ENCODE results near the gene CARD19. TPM values are rescaled to one million over a fixed set of nuclear protein-coding genes. Genes with fewer than 3 reads are reported as not detected.
A peak's percentile ranks its signal among the peaks of the same experiment; 100 is the strongest.

CARD19 gene
- total and polyA plus RNA-seq, 2 donors (not counting 1 experiment from before 2014, with no cell fraction given) = 31.9 to 63.4 TPM

DNA sequence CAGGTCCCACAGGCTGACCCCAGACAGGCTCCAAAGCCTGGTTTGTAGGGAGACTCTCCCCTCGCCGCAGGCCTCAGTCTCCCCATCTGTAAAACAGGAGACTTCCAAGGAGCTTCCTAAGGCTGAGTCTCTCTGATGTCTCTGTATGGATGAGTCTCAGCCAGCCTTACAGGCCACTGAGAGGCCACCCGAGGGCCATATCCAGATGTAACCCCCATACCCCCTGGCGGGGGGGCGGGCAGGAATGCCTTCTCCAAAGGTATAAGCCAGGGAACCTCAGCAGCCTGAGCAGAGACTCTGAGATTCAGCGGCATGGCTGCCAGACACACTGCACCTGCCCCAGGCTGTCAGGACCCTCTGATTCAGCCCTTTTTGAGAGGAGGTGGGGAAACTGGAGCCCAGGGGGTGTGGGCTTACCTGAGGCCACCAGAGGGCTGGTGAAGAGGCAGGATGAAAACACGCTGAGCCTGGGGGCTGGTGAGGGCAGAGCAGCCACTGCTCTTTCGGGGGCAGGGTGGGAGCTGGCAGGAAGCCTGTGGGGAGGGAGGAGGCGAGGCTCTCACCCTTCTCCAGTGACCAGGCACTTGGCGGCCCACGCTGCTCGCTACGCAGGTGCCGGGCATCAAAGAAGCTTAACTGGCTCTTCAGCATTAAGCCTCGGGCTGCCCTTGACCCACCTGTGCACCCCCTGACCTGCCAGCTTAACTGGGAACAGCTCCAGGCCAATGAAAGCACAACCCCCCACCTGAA, 43.1 kb upstream of the CARD19 start:
- DNase-seq (peak; percentile 12), ATAC-seq (ENCODE audit: low read depth) (no peak)
- CTCF ChIA-PET = interaction anchor here (1.2 to 2.3 kb wide), 3 partner anchors 23 to 56 kb away, joined by 6 to 11 read pairs (median 8); no protein-coding TSS in a partner anchor
- H3K4me3 Mint-ChIP-seq = no peak overlapping the region
- H3K27ac Mint-ChIP-seq = peak overlapping the region; percentile 38
- Histone ChIP-seq H4K20me1 (ENCODE audit: control insufficient read depth, insufficient read depth, low read length, poor library complexity, severe bottlenecking) (no peaks in the 10 kb centered on the region), H3K79me2 (ENCODE audit: control insufficient read depth, insufficient read depth, low read length) (no peaks in the 10 kb centered on the region), H3K27me3 (replicated peaks in 1 of 4; ENCODE audit: control extremely low read depth in 1 of 4, control insufficient read depth in 3 of 4, insufficient read depth in 4 of 4, low read length in 3 of 4) (no peaks in the 10 kb centered on the region), H3K36me3 (replicated peaks in 1 of 2; ENCODE audit: control extremely low read depth in 1 of 2, control insufficient read depth in 1 of 2, extremely low read depth in 1 of 2, insufficient read depth in 2 of 2, low read length in 1 of 2) (no peaks in the 10 kb centered on the region), H3K9ac (ENCODE audit: low read length) (no peak overlapping the region), H3K4me1 (ENCODE audit: control insufficient read depth in 2 of 2, insufficient read depth in 2 of 2, low read length in 2 of 2) (peaks cover 3 to 12% of the 10 kb centered on the region in 2 donors), H3K27ac (ENCODE audit: low read length in 2 of 2) (no peak overlapping the region), H3K4me3 (ENCODE audit: control extremely low read depth in 1 of 5, extremely low read depth in 1 of 5, insufficient read depth in 1 of 5, low read depth in 2 of 5, low read length in 4 of 5) (no peak overlapping the region), H3K9me3 (ENCODE audit: control extremely low read depth in 1 of 3, control insufficient read depth in 2 of 3, insufficient read depth in 1 of 3, low read length in 2 of 3) (no peaks in the 10 kb centered on the region), H2AFZ (ENCODE audit: insufficient read depth, low read depth, low read length, poor library complexity, severe bottlenecking) (no peak overlapping the region), H3K4me2 (replicated peaks; ENCODE audit: low read depth, low read length, poor library complexity, severe bottlenecking) (no peak overlapping the region)
- intact Hi-C loops (cut with micrococcal nuclease) = no loop called here
- no peaks in the 10 kb centered on the region for H3K9me3 Mint-ChIP-seq (ENCODE audit: insufficient read depth)
- WGBS (ENCODE audit: insufficient coverage) = 59% methylated on average over 14 of the region's 15 CpGs
- H3K27me3 Mint-ChIP-seq = no peaks in the 10 kb centered on the region
- TF ChIP-seq CTCF (IDR thresholded peaks at IDR 0.05) = no peak
- no peak for TF ChIP-seq EZH2 (IDR thresholded peaks at IDR 0.05; ENCODE audit: borderline replicate concordance, insufficient read depth, low read depth, low read length, poor library complexity, severe bottlenecking)
- POLR2A ChIA-PET = interaction anchor here (0.5 to 1.3 kb wide), 4 partner anchors 11 to 295 kb away, joined by 3 to 6 read pairs (median 4); no protein-coding TSS in a partner anchor
- H3K4me1 Mint-ChIP-seq = peaks cover 22% of the 10 kb centered on the region

DNA sequence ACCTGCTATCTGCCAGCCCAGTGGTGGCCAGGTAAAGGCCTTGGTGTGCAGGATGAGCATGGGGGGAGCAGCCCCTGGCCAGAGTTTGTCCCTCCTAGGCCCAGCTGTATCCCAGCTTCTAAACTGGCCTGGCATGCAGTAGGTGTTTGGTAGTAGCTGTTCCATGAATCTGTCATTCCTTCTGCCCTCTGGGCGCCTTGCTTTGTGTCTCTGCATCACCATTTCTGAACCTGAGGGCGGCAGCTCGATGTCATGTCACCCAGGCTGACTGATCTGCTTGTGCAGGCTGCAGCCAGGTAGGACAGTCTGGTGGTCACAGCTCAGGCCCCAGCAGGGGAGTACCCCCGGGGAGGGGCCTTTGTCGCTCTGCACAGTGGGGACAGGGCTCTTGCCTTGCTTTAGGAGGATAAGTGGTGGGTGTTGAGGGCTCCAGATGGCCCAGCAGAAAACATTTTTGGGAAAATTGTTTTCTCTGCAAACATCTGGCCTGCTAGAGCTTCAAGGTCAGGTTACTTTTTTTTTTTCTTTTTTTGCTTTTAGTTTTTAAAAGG, 42.2 kb upstream of the CARD19 start:
- ChIA-PET POLR2A (no interaction called here), CTCF (interaction anchor here (0.9 to 2.3 kb wide), 5 partner anchors 13 to 55 kb away, joined by 3 to 8 read pairs (median 4); no protein-coding TSS in a partner anchor)
- no peaks in the 10 kb centered on the region for H3K9me3 ChIP-seq (ENCODE audit: control extremely low read depth in 1 of 3, control insufficient read depth in 2 of 3, insufficient read depth in 1 of 3, low read length in 2 of 3)
- H3K4me2 ChIP-seq (replicated peaks; ENCODE audit: low read depth, low read length, poor library complexity, severe bottlenecking) = no peak overlapping the region
- H3K36me3 ChIP-seq (replicated peaks in 1 of 2; ENCODE audit: control extremely low read depth in 1 of 2, control insufficient read depth in 1 of 2, extremely low read depth in 1 of 2, insufficient read depth in 2 of 2, low read length in 1 of 2) = no peaks in the 10 kb centered on the region
- H3K4me1 ChIP-seq (ENCODE audit: control insufficient read depth in 2 of 2, insufficient read depth in 2 of 2, low read length in 2 of 2) = peaks cover 8 to 16% of the 10 kb centered on the region in 2 donors
- Mint-ChIP-seq H3K27ac (peak overlapping the region; percentile 38), H3K4me1 (peaks cover 25% of the 10 kb centered on the region), H3K27me3 (no peaks in the 10 kb centered on the region), H3K9me3 (ENCODE audit: insufficient read depth) (no peaks in the 10 kb centered on the region), H3K4me3 (no peak overlapping the region)
- TF ChIP-seq CTCF (IDR thresholded peaks at IDR 0.05) (no peak), EZH2 (IDR thresholded peaks at IDR 0.05; ENCODE audit: borderline replicate concordance, insufficient read depth, low read depth, low read length, poor library complexity, severe bottlenecking) (no peak)
- no peaks in the 10 kb centered on the region for H3K79me2 ChIP-seq (ENCODE audit: control insufficient read depth, insufficient read depth, low read length)
- 98% methylated on average over 5 of the region's 5 CpGs for WGBS (ENCODE audit: insufficient coverage)
- ATAC-seq (ENCODE audit: low read depth) (no peak), DNase-seq (peak; percentile 13)
- intact Hi-C loops (cut with micrococcal nuclease) = no loop called here
- H3K27ac ChIP-seq (ENCODE audit: low read length in 2 of 2) = no peak overlapping the region
- H4K20me1 ChIP-seq (ENCODE audit: control insufficient read depth, insufficient read depth, low read length, poor library complexity, severe bottlenecking) = no peaks in the 10 kb centered on the region
- no peak overlapping the region for H2AFZ ChIP-seq (ENCODE audit: insufficient read depth, low read depth, low read length, poor library complexity, severe bottlenecking)
- no peaks in the 10 kb centered on the region for H3K27me3 ChIP-seq (replicated peaks in 1 of 4; ENCODE audit: control extremely low read depth in 1 of 4, control insufficient read depth in 3 of 4, insufficient read depth in 4 of 4, low read length in 3 of 4)
- no peak overlapping the region for H3K9ac ChIP-seq (ENCODE audit: low read length)
- no peak overlapping the region for H3K4me3 ChIP-seq (ENCODE audit: control extremely low read depth in 1 of 5, extremely low read depth in 1 of 5, insufficient read depth in 1 of 5, low read depth in 2 of 5, low read length in 4 of 5)
